OCI-LY1 (cell line): ENCODE data around the gene HS3ST3B1.

Source experiments
- H2AFZ ChIP-seq: fragments of 200-600 bp; sonication (generic), shearing (Covaris generic); 2 replicates; pipeline ENCODE4 v1.6.0; 2014; ENCODE audit warnings: antibody characterized with exemption, mild to moderate bottlenecking, low read length
- H3F3A ChIP-seq: fragments of 200-600 bp; sonication (generic), shearing (Covaris generic); 2 replicates; pipeline ENCODE4 v1.6.0; 2014; ENCODE audit warnings: mild to moderate bottlenecking, antibody characterized with exemption, low read length, moderate library complexity; ENCODE audit not compliant: insufficient read depth
- H3K27ac ChIP-seq: fragments of 200-600 bp; sonication (generic); 2 replicates; pipeline ENCODE4 v1.5.1; 2014; ENCODE audit warnings: low read length, mixed run types, mild to moderate bottlenecking, low read depth; ENCODE audit not compliant: poor library complexity, severe bottlenecking
- H3K27me3 ChIP-seq: fragments of 200-600 bp; sonication (generic); 2 replicates; pipeline ENCODE4 v1.6.0; 2014; ENCODE audit warnings: antibody characterized with exemption, mild to moderate bottlenecking, low read length, moderate library complexity; ENCODE audit not compliant: insufficient read depth
- H3K36me3 ChIP-seq: fragments of 200-600 bp; sonication (generic); 2 replicates; pipeline ENCODE4 v1.6.1; 2014; ENCODE audit warnings: mild to moderate bottlenecking, antibody characterized with exemption, low read length, moderate library complexity, mixed read lengths; ENCODE audit not compliant: insufficient read depth
- H3K4me1 ChIP-seq: fragments of 200-600 bp; sonication (generic); 2 replicates; pipeline ENCODE4 v1.5.1; 2014; ENCODE audit warnings: mild to moderate bottlenecking, low read length, moderate library complexity; ENCODE audit not compliant: insufficient read depth, severe bottlenecking
- H3K4me2 ChIP-seq: fragments of 200-600 bp; sonication (generic), shearing (Covaris generic); 2 replicates; pipeline ENCODE4 v1.6.1; 2014; ENCODE audit warnings: low read length
- H3K4me3 ChIP-seq: fragments of 200-600 bp; sonication (generic); 2 replicates; pipeline ENCODE4 v1.5.1; 2014; ENCODE audit warnings: low read length, low read depth, mild to moderate bottlenecking, mixed read lengths; ENCODE audit not compliant: poor library complexity, severe bottlenecking
- H3K79me2 ChIP-seq: fragments of 200-600 bp; shearing (Covaris generic); 2 replicates; pipeline ENCODE4 v1.6.1; 2016; ENCODE audit warnings: mixed run types, low read length, mixed read lengths; ENCODE audit not compliant: insufficient read depth
- H3K9ac ChIP-seq: fragments of 200-600 bp; sonication (generic), shearing (Covaris generic); 2 replicates; pipeline ENCODE4 v1.6.1; 2014; ENCODE audit warnings: mild to moderate bottlenecking, low read length, mixed read lengths
- H3K9me2 ChIP-seq: fragments of 200-600 bp; sonication (generic), shearing (Covaris generic); 2 replicates; pipeline ENCODE4 v1.6.1; 2014; ENCODE audit warnings: low read depth, mild to moderate bottlenecking, low read length, mixed read lengths
- H3K9me3 ChIP-seq: fragments of 200-600 bp; shearing (Covaris generic); 2 replicates; pipeline ENCODE4 v1.6.1; 2014; ENCODE audit warnings: low read length, mixed read lengths
- H4K20me1 ChIP-seq: fragments of 200-600 bp; sonication (generic), shearing (Covaris generic); 2 replicates; pipeline ENCODE4 v1.6.0; 2016; ENCODE audit warnings: mild to moderate bottlenecking, low read length; ENCODE audit not compliant: insufficient read depth
- EZH2 ChIP-seq: fragments of 200-600 bp; sonication (generic), shearing (Covaris generic); IDR thresholded peaks from 2 replicates; pipeline ENCODE4 v1.8.0; 2017; ENCODE audit warnings: borderline replicate concordance, mixed run types, mild to moderate bottlenecking, antibody characterized with exemption, low read length, moderate library complexity, mixed read lengths
- TF ChIP-seq, protein P1 (sequence below): fragments of 200-600 bp; sonication (generic), shearing (Covaris generic); IDR thresholded peaks from 2 replicates; pipeline ENCODE4 v1.5.1; 2017; ENCODE audit warnings: mild to moderate bottlenecking, antibody characterized with exemption, low read length, moderate library complexity, mixed read lengths

The HS3ST3B1 gene

GRCh38 chr17:14297161-14297851 lies 3.6 kb upstream of the HS3ST3B1 start:
- H3K4me1 ChIP-seq: peaks cover 7% of the 10 kb centered on the region
- no peaks in the 10 kb centered on the region for H3K9me2 ChIP-seq
- no peak overlapping the region for H3K4me3 ChIP-seq
- no peaks in the 10 kb centered on the region for H3K36me3 ChIP-seq
- TF ChIP-seq EZH2: no peak
- TF ChIP-seq, protein P1, sequence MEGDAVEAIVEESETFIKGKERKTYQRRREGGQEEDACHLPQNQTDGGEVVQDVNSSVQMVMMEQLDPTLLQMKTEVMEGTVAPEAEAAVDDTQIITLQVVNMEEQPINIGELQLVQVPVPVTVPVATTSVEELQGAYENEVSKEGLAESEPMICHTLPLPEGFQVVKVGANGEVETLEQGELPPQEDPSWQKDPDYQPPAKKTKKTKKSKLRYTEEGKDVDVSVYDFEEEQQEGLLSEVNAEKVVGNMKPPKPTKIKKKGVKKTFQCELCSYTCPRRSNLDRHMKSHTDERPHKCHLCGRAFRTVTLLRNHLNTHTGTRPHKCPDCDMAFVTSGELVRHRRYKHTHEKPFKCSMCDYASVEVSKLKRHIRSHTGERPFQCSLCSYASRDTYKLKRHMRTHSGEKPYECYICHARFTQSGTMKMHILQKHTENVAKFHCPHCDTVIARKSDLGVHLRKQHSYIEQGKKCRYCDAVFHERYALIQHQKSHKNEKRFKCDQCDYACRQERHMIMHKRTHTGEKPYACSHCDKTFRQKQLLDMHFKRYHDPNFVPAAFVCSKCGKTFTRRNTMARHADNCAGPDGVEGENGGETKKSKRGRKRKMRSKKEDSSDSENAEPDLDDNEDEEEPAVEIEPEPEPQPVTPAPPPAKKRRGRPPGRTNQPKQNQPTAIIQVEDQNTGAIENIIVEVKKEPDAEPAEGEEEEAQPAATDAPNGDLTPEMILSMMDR: no peak
- H3K4me2 ChIP-seq: no peak overlapping the region
- no peak overlapping the region for H2AFZ ChIP-seq
- H3K27me3 ChIP-seq: no peaks in the 10 kb centered on the region
- H3K9me3 ChIP-seq: no peaks in the 10 kb centered on the region
- no peaks in the 10 kb centered on the region for H3F3A ChIP-seq
- H3K9ac ChIP-seq: no peak overlapping the region
- H3K27ac ChIP-seq: no peak overlapping the region
- H3K79me2 ChIP-seq: no peaks in the 10 kb centered on the region
- no peaks in the 10 kb centered on the region for H4K20me1 ChIP-seq

- Histone ChIP-seq H4K20me1 (no peaks in the 10 kb centered on the region), H3K36me3 (no peaks in the 10 kb centered on the region), H3K4me2 (no peak overlapping the region), H2AFZ (no peak overlapping the region), H3K4me1 (peaks cover 8% of the 10 kb centered on the region), H3K27ac (no peak overlapping the region), H3K27me3 (no peaks in the 10 kb centered on the region), H3K9me2 (no peaks in the 10 kb centered on the region), H3K4me3 (no peak overlapping the region), H3K9ac (no peak overlapping the region), H3K79me2 (no peaks in the 10 kb centered on the region), H3F3A (no peaks in the 10 kb centered on the region), H3K9me3 (no peaks in the 10 kb centered on the region)
- TF ChIP-seq, protein P1: no peak
- TF ChIP-seq EZH2: no peak
Measured at GRCh38 chr17:14298221-14298946, 2.5 kb upstream of the HS3ST3B1 start.

DNA sequence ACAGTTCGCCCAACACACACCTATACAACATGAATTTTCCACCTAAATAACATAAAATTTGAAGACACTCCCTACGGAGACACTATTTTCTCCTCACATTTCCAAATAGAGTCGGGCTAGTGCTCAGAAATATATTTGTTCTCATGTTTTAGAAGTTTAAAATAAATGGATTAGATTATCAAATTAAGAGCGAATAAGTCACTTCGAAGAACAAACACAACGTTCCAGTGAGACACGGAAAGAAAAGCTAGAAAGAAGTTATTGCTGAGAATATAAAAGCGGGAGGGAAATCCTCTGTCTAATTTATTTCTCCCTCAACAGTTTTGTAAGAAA lies 2.0 kb upstream of the HS3ST3B1 start:
- no peak overlapping the region for H3K9ac ChIP-seq
- H3K9me3 ChIP-seq: no peaks in the 10 kb centered on the region
- H4K20me1 ChIP-seq: no peaks in the 10 kb centered on the region
- no peaks in the 10 kb centered on the region for H3K9me2 ChIP-seq
- TF ChIP-seq EZH2: no peak
- TF ChIP-seq, protein P1: no peak
- H2AFZ ChIP-seq: no peak overlapping the region
- H3K4me2 ChIP-seq: no peak overlapping the region
- H3K27ac ChIP-seq: no peak overlapping the region
- no peaks in the 10 kb centered on the region for H3K36me3 ChIP-seq
- H3K4me3 ChIP-seq: no peak overlapping the region
- no peaks in the 10 kb centered on the region for H3K27me3 ChIP-seq
- peaks cover 8% of the 10 kb centered on the region for H3K4me1 ChIP-seq
- no peaks in the 10 kb centered on the region for H3F3A ChIP-seq
- H3K79me2 ChIP-seq: no peaks in the 10 kb centered on the region
